Left ventricle myocardium inferior (tissue), 1 donor: Measurements from ENCODE around the gene CREG2. TPM values are rescaled to one million over a fixed set of nuclear protein-coding genes. Genes with fewer than 3 reads are reported as not detected.

Experiments used
- DNase-seq: peaks from one replicate; pipeline ENCODE4 v3.0.0-alpha.2; 2020
- H3K27ac ChIP-seq: fragments of 200-600 bp; replicated peaks from 2 replicates; pipeline ENCODE4 v1.8.0; 2021
- H3K27me3 ChIP-seq: fragments of 200-600 bp; 2 replicates; pipeline ENCODE4 v1.8.0; 2021; ENCODE audit warnings: low read depth
- H3K36me3 ChIP-seq: fragments of 200-600 bp; 2 replicates; pipeline ENCODE4 v1.8.0; 2021
- H3K4me1 ChIP-seq: fragments of 200-600 bp; 2 replicates; pipeline ENCODE4 v1.8.0; 2021
- H3K4me3 ChIP-seq: fragments of 200-600 bp; 2 replicates; pipeline ENCODE4 v1.8.0; 2021; ENCODE audit warnings: mild to moderate bottlenecking, moderate library complexity
- H3K9me3 ChIP-seq: fragments of 200-600 bp; replicated peaks from 2 replicates; pipeline ENCODE4 v1.8.0; 2021
- CTCF ChIP-seq: fragments of 200-600 bp; IDR thresholded peaks from 2 replicates; pipeline ENCODE4 v1.8.0; 2021; ENCODE audit warnings: antibody characterized with exemption, mild to moderate bottlenecking, borderline replicate concordance
- intact Hi-C: fragments of 100-400 bp; cut with micrococcal nuclease; formaldehyde crosslinking; loops from one replicate; pipeline ENCODE4 v1.11.0; 2022
- microRNA-seq: library from miRNA; unstranded; fragments of <30 nt; microRNA quantifications from one replicate; pipeline ENCODE4 v1.2.0, GENCODE V29; 2020
- total RNA-seq: library from RNA; stranded (reverse); fragmentation: NEBNext Ultra II Directional; extraction: Animal tissue kit (Norgen Biotek cat#: 25700); gene quantifications from one replicate; pipeline ENCODE4 v1.2.1, GENCODE V29; 2021
- donor health status: DM: no; HTN: yes; CAD: no; lungs with severe emphysema.

CREG2 gene
- total RNA-seq, 1 donor from 2014 or later, result not detected

- Histone ChIP-seq H3K4me3 (no peak overlapping the region), H3K36me3 (peaks cover 19% of the 10 kb centered on the region)
- no peak for TF ChIP-seq CTCF
Measured at GRCh38 chr2:101297383-101297782, 89.9 kb downstream of the CREG2 start.

GRCh38 chr2:101296371-101296770, 90.9 kb downstream of the CREG2 start:
- no peaks in the 10 kb centered on the region for H3K9me3 ChIP-seq
- no peak overlapping the region for H3K4me3 ChIP-seq
- intact Hi-C loops, result no loop called here
- no peak for TF ChIP-seq CTCF
- DNase-seq, result no peak
- H3K36me3 ChIP-seq, result peaks cover 29% of the 10 kb centered on the region
- H3K27me3 ChIP-seq, result no peaks in the 10 kb centered on the region
- peaks cover 78% of the 10 kb centered on the region for H3K4me1 ChIP-seq
- no peak overlapping the region for H3K27ac ChIP-seq

More at GRCh38 chr2:101297383-101297782, 89.9 kb downstream of the CREG2 start:
- Histone ChIP-seq H3K4me1 (peaks cover 88% of the 10 kb centered on the region), H3K27me3 (no peaks in the 10 kb centered on the region), H3K27ac (no peak overlapping the region), H3K9me3 (no peaks in the 10 kb centered on the region)
- intact Hi-C loops, result no loop called here
- no peak for DNase-seq

GRCh38 chr2:101295895-101296294, 91.4 kb downstream of the CREG2 start:
- DNase-seq, result no peak
- intact Hi-C loops, result no loop called here
- no peaks in the 10 kb centered on the region for H3K9me3 ChIP-seq
- no peak overlapping the region for H3K4me3 ChIP-seq
- peaks cover 74% of the 10 kb centered on the region for H3K4me1 ChIP-seq
- no peak for TF ChIP-seq CTCF
- H3K27me3 ChIP-seq, result no peaks in the 10 kb centered on the region
- H3K27ac ChIP-seq, result no peak overlapping the region
- H3K36me3 ChIP-seq, result peaks cover 34% of the 10 kb centered on the region

Small RNAs within 50 kb of the gene (microRNA-seq; reads per million reads assigned to microRNA genes)
- gene MIR5696, result 1.9 reads per million

Other genes with a start within 250 kb of the CREG2 start
- 45.0 TPM for gene TBC1D8, start 236.1 kb downstream of the CREG2 start, total RNA-seq
- 33.8 TPM for gene CNOT11, start 134.6 kb downstream of the CREG2 start, total RNA-seq
- 12.0 TPM for gene RNF149, start 78.8 kb downstream of the CREG2 start, total RNA-seq
- not detected for gene RFX8, start 87.6 kb upstream of the CREG2 start, total RNA-seq